Liver (tissue), 9 donors: Measurements from ENCODE around the gene CDCP1. TPM values are rescaled to one million over a fixed set of nuclear protein-coding genes. Genes with fewer than 3 reads are reported as not detected.

ENCODE experiments used
- DNase-seq: peaks from one replicate; pipeline ENCODE4 v3.0.0-alpha.2; 2017; ENCODE audit warnings: low spot score
- H3K27ac ChIP-seq, 2 donors: one replicate each; pipeline ENCODE4 v1.7.0; 2013; ENCODE audit warnings: inconsistent platforms in 2 of 2, low read length in 2 of 2, control low read depth in 1 of 2, low read depth in 1 of 2, mild to moderate bottlenecking in 1 of 2
- H3K27me3 ChIP-seq, 4 donors: one replicate each; pipeline versions ENCODE4 v1.6.1 to v1.7.0; 2013; ENCODE audit warnings: low read length in 3 of 4, inconsistent platforms in 1 of 4, mild to moderate bottlenecking in 1 of 4, moderate library complexity in 1 of 4; ENCODE audit not compliant: control insufficient read depth in 4 of 4, insufficient read depth in 4 of 4
- H3K36me3 ChIP-seq, 4 donors: one replicate each; pipeline versions ENCODE4 v1.6.1 to v1.7.0; 2013; ENCODE audit warnings: low read length in 3 of 4, mild to moderate bottlenecking in 3 of 4, low read depth in 1 of 4, moderate library complexity in 1 of 4; ENCODE audit not compliant: control insufficient read depth in 4 of 4, insufficient read depth in 3 of 4
- H3K4me1 ChIP-seq, 4 donors: one replicate each; pipeline versions ENCODE4 v1.6.1 to v1.7.0; 2013; ENCODE audit warnings: low read length in 3 of 4, mild to moderate bottlenecking in 3 of 4, moderate library complexity in 1 of 4; ENCODE audit not compliant: control insufficient read depth in 4 of 4, insufficient read depth in 4 of 4
- H3K4me3 ChIP-seq, 3 donors: one replicate each; pipeline versions ENCODE4 v1.6.1 to v1.7.0; 2013; ENCODE audit warnings: low read length in 3 of 3, control low read depth in 1 of 3, low read depth in 1 of 3, mild to moderate bottlenecking in 1 of 3
- H3K9ac ChIP-seq, 2 donors: one replicate each; pipeline ENCODE4 v1.7.0; 2013; ENCODE audit warnings: low read length in 2 of 2, mild to moderate bottlenecking in 2 of 2, moderate library complexity in 2 of 2, control low read depth in 1 of 2, low read depth in 1 of 2
- H3K9me3 ChIP-seq, 4 donors: one replicate each; pipeline versions ENCODE4 v1.6.1 to v1.7.0; 2013; ENCODE audit warnings: low read length in 3 of 4; ENCODE audit not compliant: control insufficient read depth in 4 of 4
- ATF3 ChIP-seq: IDR thresholded peaks from 2 replicates; pipeline ENCODE4 v1.6.1; 2016; ENCODE audit warnings: antibody characterized with exemption
- CTCF ChIP-seq: fragments of 150-350 bp; IDR thresholded peaks from 2 replicates; pipeline ENCODE4 v1.5.1; 2017; ENCODE audit warnings: improper control_type of control experiment, low read depth, low read length; ENCODE audit not compliant: missing input control
- EGR1 ChIP-seq, 2 donors: IDR thresholded peaks; 2 replicates each; pipeline ENCODE4 v1.6.1; 2016 to 2018; ENCODE audit warnings: antibody characterized with exemption in 2 of 2, low read depth in 2 of 2
- FOXA1 ChIP-seq: IDR thresholded peaks from 2 replicates; pipeline ENCODE4 v1.6.1; 2016; ENCODE audit warnings: antibody characterized with exemption
- FOXA2 ChIP-seq: IDR thresholded peaks from 2 replicates; pipeline ENCODE4 v1.6.1; 2016; ENCODE audit warnings: antibody characterized with exemption
- GABPA ChIP-seq, 2 donors: IDR thresholded peaks in 1 of 2; conservative IDR thresholded peaks in 1 of 2; 2 replicates each; pipeline ENCODE4 v1.6.1; 2016; ENCODE audit warnings: antibody characterized with exemption in 2 of 2, mild to moderate bottlenecking in 1 of 2, moderate library complexity in 1 of 2
- HNF4A ChIP-seq, 2 donors: conservative IDR thresholded peaks; 2 replicates each; pipeline ENCODE4 v1.6.1; 2016; ENCODE audit warnings: antibody characterized with exemption in 2 of 2, mild to moderate bottlenecking in 2 of 2
- HNF4G ChIP-seq: IDR thresholded peaks from 2 replicates; pipeline ENCODE4 v1.6.1; 2016; ENCODE audit warnings: antibody characterized with exemption
- JUND ChIP-seq, 2 donors: IDR thresholded peaks; 2 replicates each; pipeline ENCODE4 v1.6.1; 2016; ENCODE audit warnings: antibody characterized with exemption in 2 of 2
- MAX ChIP-seq: IDR thresholded peaks from 2 replicates; pipeline ENCODE4 v1.6.1; 2016; ENCODE audit warnings: antibody characterized with exemption
- NR2F2 ChIP-seq: IDR thresholded peaks from 2 replicates; pipeline ENCODE4 v1.6.1; 2016; ENCODE audit warnings: antibody characterized with exemption
- REST ChIP-seq: IDR thresholded peaks from 2 replicates; pipeline ENCODE4 v1.6.1; 2016; ENCODE audit warnings: antibody characterized with exemption, mild to moderate bottlenecking
- TAF1 ChIP-seq: conservative IDR thresholded peaks from 2 replicates; pipeline ENCODE4 v1.6.1; 2016; ENCODE audit warnings: antibody characterized with exemption, mild to moderate bottlenecking
- YY1 ChIP-seq: IDR thresholded peaks from 2 replicates; pipeline ENCODE4 v1.6.1; 2016; ENCODE audit warnings: antibody characterized with exemption, mild to moderate bottlenecking
- ZBTB33 ChIP-seq: IDR thresholded peaks from 2 replicates; pipeline ENCODE4 v1.6.1; 2016; ENCODE audit warnings: antibody characterized with exemption
- WGBS: extraction: QIAGEN DNeasy Blood & Tissue Kit; methylation state at CpG from one replicate; pipeline ENCODE4 v1.1.7; 2013; 5-methylcytosine and 5-hydroxymethylcytosine counted together
- polyA plus RNA-seq, 2 donors: library from polyadenylated mRNA; stranded (reverse) in 1 of 2; unstranded in 1 of 2; fragments of 200-250 nt in 1 of 2; fragments of >200 nt in 1 of 2; fragmentation: Nextera tagmentation in 1 of 2; extraction: Ambion mirVana in 1 of 2; gene quantifications; one replicate each; pipeline versions ENCODE4 v1.2.1 to v1.2.3, GENCODE V29; 2013 to 2015
- total RNA-seq, 2 donors: library from RNA; depleted of rRNA; stranded (reverse); fragments of >200 nt; gene quantifications; one replicate each; pipeline ENCODE4 v1.2.3, GENCODE V29; 2014
- donor health status: healthy.
- donor health status: healthy.
- donor health status: healthy.
- donor health status: healthy.
- donor health status: healthy.

Gene CDCP1
- total and polyA plus RNA-seq, 4 donors = 0.22 to 0.67 (median 0.45) TPM

GRCh38 chr3:45134758-45135521 lies 11.2 kb downstream of the CDCP1 start:
- Histone ChIP-seq H3K27ac (no peak overlapping the region), H3K9ac (no peak overlapping the region), H3K4me3 (no peak overlapping the region), H3K36me3 (no peaks in the 10 kb centered on the region), H3K4me1 (no peaks in the 10 kb centered on the region), H3K9me3 (no peaks in the 10 kb centered on the region), H3K27me3 (peaks cover 0 to 2% (median 0%) of the 10 kb centered on the region in 4 donors)
- WGBS = 85% methylated on average over 5 of the region's 5 CpGs
- DNase-seq = no peak
- TF ChIP-seq REST (no peak), ATF3 (no peak), EGR1 (IDR thresholded peaks at IDR 0.05; ENCODE audit: low read depth in 2 of 2) (no peak), FOXA2 (no peak), HNF4G (no peak), MAX (no peak), CTCF (no peak), YY1 (no peak), FOXA1 (no peak), GABPA (IDR thresholded peaks at IDR 0.05 in 1 of 2, conservative IDR thresholded peaks at IDR 0.05 in 1 of 2) (no peak), JUND (IDR thresholded peaks at IDR 0.05) (no peak), HNF4A (conservative IDR thresholded peaks at IDR 0.05) (no peak), TAF1 (no peak), NR2F2 (no peak), ZBTB33 (no peak)
